ENCODE data around the gene C3orf33. TPM values are rescaled to one million over a fixed set of nuclear protein-coding genes. Genes with fewer than 3 reads are reported as not detected.

The C3orf33 gene
- total and polyA plus RNA-seq, 12 donors = 3.5 to 17.1 (median 12.6) TPM

DNA sequence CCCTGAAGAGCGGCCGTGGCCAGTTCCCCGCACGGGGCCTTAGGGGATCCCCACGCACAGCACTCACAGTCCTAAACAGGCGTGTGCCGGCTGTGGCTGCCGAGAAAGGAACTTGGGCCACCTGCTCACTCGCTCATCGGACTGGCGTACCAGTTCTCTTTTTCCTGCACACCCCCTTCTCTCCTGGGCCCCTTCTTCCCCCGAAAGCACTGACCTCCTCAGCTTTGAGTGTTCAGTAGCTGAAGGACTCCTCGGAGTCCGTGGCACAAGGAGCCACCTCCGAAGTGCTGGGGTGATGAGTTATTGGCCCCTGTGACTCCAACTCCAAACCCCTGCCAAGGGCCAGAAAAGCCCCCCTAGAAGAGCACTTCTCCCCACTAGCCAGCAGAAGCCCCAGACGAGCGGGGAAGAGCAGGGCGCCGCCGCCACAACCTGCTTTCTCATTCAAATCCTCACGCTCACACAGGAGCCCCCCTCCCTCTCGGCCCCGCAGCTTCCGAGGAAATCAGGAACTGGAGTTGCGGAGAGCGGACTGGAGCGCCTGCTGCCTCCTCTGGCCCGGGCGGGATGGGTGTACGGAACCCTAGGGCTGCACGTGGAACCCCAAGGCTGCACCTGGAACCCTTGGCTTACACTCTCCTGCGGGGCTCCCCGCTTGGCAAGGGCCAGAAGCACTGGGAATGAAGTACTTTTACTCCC lies 61.3 kb downstream of the C3orf33 start, which contains the start of gene PLCH1:
Gene PLCH1 (minus strand): TSS at position 446 of the 699 bp plus-strand sequence. CDS start 40,847 bp downstream, outside the sequence.
- Histone ChIP-seq H3K9me3 (replicated peaks in 1 of 3) (no peaks in the 10 kb centered on the region), H3K27me3 (peaks cover 18% of the 10 kb centered on the region), H3K36me3 (replicated peaks in 1 of 2) (no peaks in the 10 kb centered on the region), H3K27ac (no peak within 1 kb of the TSS), H3K4me1 (replicated peaks in 1 of 2) (peaks cover 0 to 12% of the 10 kb centered on the region in 2 donors), H3K4me3 (peak within 1 kb of the TSS in 3 of 4 donors; percentile 45 to 81 (median 59))
- 0 to 1% (median 1%) methylated on average over 15 to 33 of the region's 33 CpGs for WGBS, 4 donors
- TF ChIP-seq CTCF (IDR thresholded peaks at IDR 0.05) = no peak
- no peak for TF ChIP-seq POLR2A (IDR thresholded peaks at IDR 0.05)
- peak; percentile 47 to 72 (median 66) for DNase-seq
- intact Hi-C loops (cut with DNase I) = no loop called here

GRCh38 chr3:155744010-155744625 lies 62.0 kb downstream of the C3orf33 start:
- Histone ChIP-seq H3K4me3 (peak overlapping the region in 3 of 4 donors; percentile 45 to 81 (median 59)), H3K36me3 (replicated peaks in 1 of 2) (no peaks in the 10 kb centered on the region), H3K9me3 (replicated peaks in 1 of 3) (no peaks in the 10 kb centered on the region), H3K27me3 (peaks cover 18% of the 10 kb centered on the region), H3K4me1 (replicated peaks in 1 of 2) (peaks cover 0 to 12% of the 10 kb centered on the region in 2 donors), H3K27ac (no peak overlapping the region)
- peak; percentile 20 to 63 (median 48) for DNase-seq
- no peak for TF ChIP-seq CTCF (IDR thresholded peaks at IDR 0.05)
- no peak for TF ChIP-seq POLR2A (IDR thresholded peaks at IDR 0.05)
- intact Hi-C loops (cut with DNase I) = no loop called here
- 0 to 1% (median 0%) methylated on average over 18 to 48 of the region's 48 CpGs for WGBS, 4 donors

DNA sequence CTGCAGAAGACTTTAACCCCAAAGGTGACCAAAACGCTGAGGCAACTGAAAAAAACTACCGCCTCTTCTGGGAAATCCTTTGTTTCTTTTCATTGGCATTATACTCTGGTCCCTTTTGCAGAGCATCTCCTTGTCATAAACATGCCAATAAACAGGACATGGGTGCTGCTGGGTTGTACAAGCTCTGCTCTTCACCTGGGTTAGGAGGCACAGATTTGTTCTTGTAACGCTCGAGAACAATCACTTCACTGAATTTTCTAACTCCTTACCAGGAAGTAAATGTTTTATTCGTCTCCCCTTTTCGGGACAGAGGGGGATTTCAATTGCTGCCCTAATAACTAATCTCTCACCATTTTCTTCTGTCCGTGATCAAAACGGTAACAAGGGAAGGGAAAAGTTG lies 62.5 kb downstream of the C3orf33 start:
- intact Hi-C loops (cut with DNase I) = no loop called here
- no peak for DNase-seq
- 10 to 17% (median 14%) methylated on average over 8 of the region's 8 CpGs for WGBS, 4 donors
- Histone ChIP-seq H3K9me3 (replicated peaks in 1 of 3) (no peaks in the 10 kb centered on the region), H3K4me3 (peak overlapping the region in 2 of 4 donors; percentile 59 to 81), H3K27me3 (peaks cover 18% of the 10 kb centered on the region), H3K36me3 (replicated peaks in 1 of 2) (no peaks in the 10 kb centered on the region), H3K27ac (no peak overlapping the region), H3K4me1 (replicated peaks in 1 of 2) (peaks cover 0 to 12% of the 10 kb centered on the region in 2 donors)
- TF ChIP-seq CTCF (IDR thresholded peaks at IDR 0.05) (no peak), POLR2A (IDR thresholded peaks at IDR 0.05) (no peak)

DNA sequence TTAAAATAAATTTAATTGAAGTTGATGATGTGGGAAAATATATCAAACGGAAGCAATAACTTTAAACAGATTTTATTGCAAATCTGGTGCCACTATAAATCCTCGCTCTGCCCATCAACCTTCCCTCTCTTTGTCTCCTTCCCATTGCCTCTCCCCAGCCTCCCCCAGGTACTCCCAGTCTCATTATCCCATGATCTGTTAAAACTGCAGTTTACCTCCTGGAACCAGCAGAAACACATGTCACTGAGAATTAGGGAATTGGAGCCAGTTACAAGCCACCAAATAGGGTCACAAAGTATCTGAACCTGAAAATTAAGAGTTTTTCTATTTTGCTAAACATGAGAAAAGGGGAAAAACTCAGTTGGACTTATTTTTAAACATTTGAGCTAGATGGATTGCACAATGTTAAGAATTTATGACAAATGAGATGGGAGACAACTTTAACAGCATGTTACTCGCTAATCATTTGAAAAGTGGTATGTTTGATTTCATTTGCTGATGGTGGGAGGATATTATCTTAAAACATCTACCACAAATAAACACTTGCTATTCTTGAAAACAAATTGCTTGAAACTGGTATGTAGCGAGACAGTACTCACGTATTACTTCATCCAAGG lies 63.6 kb downstream of the C3orf33 start:
- H3K4me3 ChIP-seq = no peak overlapping the region
- peaks cover 0 to 12% of the 10 kb centered on the region in 2 donors for H3K4me1 ChIP-seq (replicated peaks in 1 of 2)
- peaks cover 18% of the 10 kb centered on the region for H3K27me3 ChIP-seq
- H3K27ac ChIP-seq = no peak overlapping the region
- intact Hi-C loops (cut with DNase I) = no loop called here
- 79 to 86% (median 83%) methylated on average over 5 of the region's 5 CpGs for WGBS, 4 donors
- DNase-seq = no peak
- no peaks in the 10 kb centered on the region for H3K36me3 ChIP-seq (replicated peaks in 1 of 2)
- no peak for TF ChIP-seq CTCF (IDR thresholded peaks at IDR 0.05)
- no peak for TF ChIP-seq POLR2A (IDR thresholded peaks at IDR 0.05)
- no peaks in the 10 kb centered on the region for H3K9me3 ChIP-seq (replicated peaks in 1 of 3)
